ENCODE measurements around the gene HIC1.

DNA sequence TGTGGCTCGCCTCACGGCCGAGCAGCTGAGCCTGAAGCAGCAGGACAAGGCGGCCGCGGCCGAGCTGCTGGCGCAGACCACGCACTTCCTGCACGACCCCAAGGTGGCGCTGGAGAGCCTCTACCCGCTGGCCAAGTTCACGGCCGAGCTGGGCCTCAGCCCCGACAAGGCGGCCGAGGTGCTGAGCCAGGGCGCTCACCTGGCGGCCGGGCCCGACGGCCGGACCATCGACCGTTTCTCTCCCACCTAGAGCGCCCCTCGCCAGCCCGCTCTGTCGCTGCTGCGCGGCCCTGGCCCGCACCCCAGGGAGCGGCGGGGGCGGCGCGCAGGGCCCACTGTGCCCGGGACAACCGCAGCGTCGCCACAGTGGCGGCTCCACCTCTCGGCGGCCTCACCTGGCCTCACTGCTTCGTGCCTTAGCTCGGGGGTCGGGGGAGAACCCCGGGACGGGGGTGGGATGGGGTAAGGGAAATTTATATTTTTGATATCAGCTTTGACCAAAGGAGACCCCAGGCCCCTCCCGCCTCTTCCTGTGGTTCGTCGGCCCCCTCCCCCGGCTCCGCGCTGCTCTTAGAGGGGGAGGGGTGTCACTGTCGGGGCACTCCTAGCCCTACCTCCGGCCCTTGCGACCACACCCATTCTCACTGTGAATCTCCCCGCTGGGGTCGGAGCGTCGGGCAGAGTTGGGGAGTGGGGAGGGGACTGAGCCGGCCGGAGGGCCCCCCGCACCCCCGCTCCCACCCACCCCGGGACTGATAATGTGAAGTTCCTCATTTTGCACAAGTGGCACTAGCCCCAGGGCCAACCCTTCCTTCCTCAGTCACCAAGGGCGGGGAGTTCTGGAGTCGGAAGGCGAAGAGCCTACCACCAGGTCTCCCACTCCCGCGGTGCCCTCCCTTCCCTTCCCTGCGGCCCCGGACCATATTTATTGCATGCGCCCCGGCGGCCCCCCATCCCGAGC lies 4.0 kb downstream of the HIC1 start:
- TF ChIP-seq, protein P1, sequence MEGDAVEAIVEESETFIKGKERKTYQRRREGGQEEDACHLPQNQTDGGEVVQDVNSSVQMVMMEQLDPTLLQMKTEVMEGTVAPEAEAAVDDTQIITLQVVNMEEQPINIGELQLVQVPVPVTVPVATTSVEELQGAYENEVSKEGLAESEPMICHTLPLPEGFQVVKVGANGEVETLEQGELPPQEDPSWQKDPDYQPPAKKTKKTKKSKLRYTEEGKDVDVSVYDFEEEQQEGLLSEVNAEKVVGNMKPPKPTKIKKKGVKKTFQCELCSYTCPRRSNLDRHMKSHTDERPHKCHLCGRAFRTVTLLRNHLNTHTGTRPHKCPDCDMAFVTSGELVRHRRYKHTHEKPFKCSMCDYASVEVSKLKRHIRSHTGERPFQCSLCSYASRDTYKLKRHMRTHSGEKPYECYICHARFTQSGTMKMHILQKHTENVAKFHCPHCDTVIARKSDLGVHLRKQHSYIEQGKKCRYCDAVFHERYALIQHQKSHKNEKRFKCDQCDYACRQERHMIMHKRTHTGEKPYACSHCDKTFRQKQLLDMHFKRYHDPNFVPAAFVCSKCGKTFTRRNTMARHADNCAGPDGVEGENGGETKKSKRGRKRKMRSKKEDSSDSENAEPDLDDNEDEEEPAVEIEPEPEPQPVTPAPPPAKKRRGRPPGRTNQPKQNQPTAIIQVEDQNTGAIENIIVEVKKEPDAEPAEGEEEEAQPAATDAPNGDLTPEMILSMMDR (IDR thresholded peaks at IDR 0.05; ENCODE audit: insufficient read depth, low read length), result peak; percentile 18
- TF ChIP-seq GABPA (IDR thresholded peaks at IDR 0.05; ENCODE audit: low read depth) (no peak), POLR2AphosphoS5 (IDR thresholded peaks at IDR 0.05; ENCODE audit: low read depth) (no peak)
- TF ChIP-seq, protein P2, sequence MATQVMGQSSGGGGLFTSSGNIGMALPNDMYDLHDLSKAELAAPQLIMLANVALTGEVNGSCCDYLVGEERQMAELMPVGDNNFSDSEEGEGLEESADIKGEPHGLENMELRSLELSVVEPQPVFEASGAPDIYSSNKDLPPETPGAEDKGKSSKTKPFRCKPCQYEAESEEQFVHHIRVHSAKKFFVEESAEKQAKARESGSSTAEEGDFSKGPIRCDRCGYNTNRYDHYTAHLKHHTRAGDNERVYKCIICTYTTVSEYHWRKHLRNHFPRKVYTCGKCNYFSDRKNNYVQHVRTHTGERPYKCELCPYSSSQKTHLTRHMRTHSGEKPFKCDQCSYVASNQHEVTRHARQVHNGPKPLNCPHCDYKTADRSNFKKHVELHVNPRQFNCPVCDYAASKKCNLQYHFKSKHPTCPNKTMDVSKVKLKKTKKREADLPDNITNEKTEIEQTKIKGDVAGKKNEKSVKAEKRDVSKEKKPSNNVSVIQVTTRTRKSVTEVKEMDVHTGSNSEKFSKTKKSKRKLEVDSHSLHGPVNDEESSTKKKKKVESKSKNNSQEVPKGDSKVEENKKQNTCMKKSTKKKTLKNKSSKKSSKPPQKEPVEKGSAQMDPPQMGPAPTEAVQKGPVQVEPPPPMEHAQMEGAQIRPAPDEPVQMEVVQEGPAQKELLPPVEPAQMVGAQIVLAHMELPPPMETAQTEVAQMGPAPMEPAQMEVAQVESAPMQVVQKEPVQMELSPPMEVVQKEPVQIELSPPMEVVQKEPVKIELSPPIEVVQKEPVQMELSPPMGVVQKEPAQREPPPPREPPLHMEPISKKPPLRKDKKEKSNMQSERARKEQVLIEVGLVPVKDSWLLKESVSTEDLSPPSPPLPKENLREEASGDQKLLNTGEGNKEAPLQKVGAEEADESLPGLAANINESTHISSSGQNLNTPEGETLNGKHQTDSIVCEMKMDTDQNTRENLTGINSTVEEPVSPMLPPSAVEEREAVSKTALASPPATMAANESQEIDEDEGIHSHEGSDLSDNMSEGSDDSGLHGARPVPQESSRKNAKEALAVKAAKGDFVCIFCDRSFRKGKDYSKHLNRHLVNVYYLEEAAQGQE (IDR thresholded peaks at IDR 0.05; ENCODE audit: insufficient replicate concordance, low read depth), result no peak

All from HL-60 (cell line).